PC-9 (cell line): Measurements from ENCODE around the gene PAPOLA. TPM values are rescaled to one million over a fixed set of nuclear protein-coding genes. Genes with fewer than 3 reads are reported as not detected.

Source experiments
- BruUV-seq: library from RNA; stranded (reverse); fragments of 400-500 nt; replicated peaks from 2 replicates; lab custom pipeline; 2021; lab: Mats Ljungman, UMichigan
- CTCF ChIA-PET: fragments of 300-600 bp; sonication (Branson Sonifier 250); formaldehyde crosslinking; loops from one replicate; lab custom pipeline; 2022; ENCODE audit warnings: antibody characterized with exemption; lab: Charles Lee
- POLR2A ChIA-PET: fragments of 300-600 bp; sonication (Branson Sonifier 250); formaldehyde crosslinking; loops from one replicate; lab custom pipeline; 2022; ENCODE audit warnings: antibody characterized with exemption; ENCODE audit not compliant: unreplicated experiment; lab: Charles Lee
- DNase-seq, 2 experiments: peaks; one replicate each; pipeline versions ENCODE4 v3.0.0 to v3.0.0-alpha.2; 2015 to 2022; ENCODE audit warnings: mixed read lengths in 1 of 2
- H2AFZ ChIP-seq: fragments of 200-600 bp; sonication (generic); 2 replicates; pipeline ENCODE4 v1.8.1; 2017; ENCODE audit warnings: antibody characterized with exemption
- H3F3A ChIP-seq: fragments of 200-600 bp; sonication (generic); 2 replicates; pipeline ENCODE4 v1.8.1; 2017; ENCODE audit warnings: antibody characterized with exemption, mild to moderate bottlenecking, low read depth; ENCODE audit not compliant: insufficient read depth
- H3K27ac ChIP-seq: fragments of 200-600 bp; sonication (generic); 2 replicates; pipeline ENCODE4 v1.6.1; 2016; ENCODE audit warnings: mixed run types
- H3K27me3 ChIP-seq: fragments of 200-600 bp; sonication (generic); 2 replicates; pipeline ENCODE4 v1.6.1; 2016; ENCODE audit warnings: low read depth, mixed run types; ENCODE audit not compliant: insufficient read depth
- H3K36me3 ChIP-seq: fragments of 200-600 bp; sonication (generic); 2 replicates; pipeline ENCODE4 v1.6.1; 2016; ENCODE audit warnings: low read depth, mixed run types
- H3K4me1 ChIP-seq: fragments of 200-600 bp; sonication (generic); replicated peaks from 2 replicates; pipeline ENCODE4 v1.6.1; 2016; ENCODE audit warnings: mixed run types; ENCODE audit not compliant: insufficient read depth
- H3K4me2 ChIP-seq: fragments of 200-600 bp; sonication (generic); 2 replicates; pipeline ENCODE4 v1.6.1; 2017; ENCODE audit warnings: mixed run types
- H3K4me3 ChIP-seq: fragments of 200-600 bp; sonication (generic); 2 replicates; pipeline ENCODE4 v1.6.1; 2016; ENCODE audit warnings: mixed run types
- H3K79me2 ChIP-seq: fragments of 200-600 bp; sonication (generic); 2 replicates; pipeline ENCODE4 v1.6.1; 2017; ENCODE audit warnings: low read depth, mixed run types
- H3K9me2 ChIP-seq: fragments of 200-600 bp; sonication (generic); 2 replicates; pipeline ENCODE4 v1.8.1; 2017; ENCODE audit warnings: mild to moderate bottlenecking; ENCODE audit not compliant: insufficient read depth
- H3K9me3 ChIP-seq: fragments of 200-600 bp; sonication (generic); 2 replicates; pipeline ENCODE4 v1.8.1; 2016; ENCODE audit warnings: low read depth; ENCODE audit not compliant: insufficient read depth
- H4K20me1 ChIP-seq: fragments of 200-600 bp; sonication (generic); 2 replicates; pipeline ENCODE4 v1.8.1; 2017; ENCODE audit not compliant: insufficient read depth
- CTCF ChIP-seq: fragments of 200-600 bp; sonication (generic); conservative IDR thresholded peaks from 2 replicates; pipeline ENCODE4 v1.6.1; 2017; ENCODE audit warnings: mixed run types, antibody characterized with exemption, mild to moderate bottlenecking, moderate library complexity
- EZH2 ChIP-seq: fragments of 200-600 bp; sonication (generic); IDR thresholded peaks from 2 replicates; pipeline ENCODE4 v1.8.0; 2017; ENCODE audit warnings: antibody characterized with exemption, low read depth
- intact Hi-C: fragments of 100-400 bp; cut with micrococcal nuclease; formaldehyde crosslinking; loops from one replicate; pipeline ENCODE4 v1.10.0; 2022; ENCODE audit not compliant: unreplicated experiment
- total RNA-seq: library from RNA; stranded (reverse); gene quantifications from 2 replicates; pipeline ENCODE4 v1.2.3, GENCODE V29; 2021

PAPOLA gene
- total RNA-seq, 1 experiment from 2014 or later: 68.4 TPM

GRCh38 chr14:96484399-96484798, 17.8 kb upstream of the PAPOLA start:
- ChIA-PET CTCF (no interaction called here), POLR2A (no interaction called here)
- H3K79me2 ChIP-seq: no peaks in the 10 kb centered on the region

GRCh38 chr14:96486705-96487104, 15.5 kb upstream of the PAPOLA start:
- DNase-seq: no peak
- H2AFZ ChIP-seq: no peak overlapping the region
- intact Hi-C loops: no loop called here
- H3K79me2 ChIP-seq: no peaks in the 10 kb centered on the region
- no peaks in the 10 kb centered on the region for H3F3A ChIP-seq
- no TSS peak for BruUV-seq
- no peaks in the 10 kb centered on the region for H3K9me3 ChIP-seq
- no peaks in the 10 kb centered on the region for H4K20me1 ChIP-seq
- no peak overlapping the region for H3K4me2 ChIP-seq
- ChIA-PET POLR2A (no interaction called here), CTCF (no interaction called here)
- H3K4me1 ChIP-seq: no peaks in the 10 kb centered on the region
- no peaks in the 10 kb centered on the region for H3K9me2 ChIP-seq
- H3K27me3 ChIP-seq: no peaks in the 10 kb centered on the region
- H3K4me3 ChIP-seq: no peak overlapping the region
- TF ChIP-seq CTCF: no peak
- no peak for TF ChIP-seq EZH2
- no peaks in the 10 kb centered on the region for H3K36me3 ChIP-seq
- no peak overlapping the region for H3K27ac ChIP-seq

More at GRCh38 chr14:96484399-96484798, 17.8 kb upstream of the PAPOLA start:
- BruUV-seq: no TSS peak
- TF ChIP-seq EZH2: no peak
- TF ChIP-seq CTCF: no peak
- H4K20me1 ChIP-seq: no peaks in the 10 kb centered on the region
- no peaks in the 10 kb centered on the region for H3K4me1 ChIP-seq
- no peaks in the 10 kb centered on the region for H3K27me3 ChIP-seq
- no peak overlapping the region for H3K4me3 ChIP-seq
- no peak overlapping the region for H2AFZ ChIP-seq
- no peaks in the 10 kb centered on the region for H3K9me2 ChIP-seq
- no peak for DNase-seq
- no peak overlapping the region for H3K4me2 ChIP-seq
- H3K9me3 ChIP-seq: no peaks in the 10 kb centered on the region
- H3F3A ChIP-seq: no peaks in the 10 kb centered on the region
- H3K36me3 ChIP-seq: no peaks in the 10 kb centered on the region
- intact Hi-C loops: no loop called here
- H3K27ac ChIP-seq: no peak overlapping the region

- Histone ChIP-seq H3K9me3 (no peaks in the 10 kb centered on the region), H3K9me2 (no peaks in the 10 kb centered on the region), H4K20me1 (no peaks in the 10 kb centered on the region), H3K79me2 (no peaks in the 10 kb centered on the region), H3K4me1 (no peaks in the 10 kb centered on the region), H3K4me2 (no peak overlapping the region), H3K36me3 (no peaks in the 10 kb centered on the region), H3K27ac (no peak overlapping the region), H3K4me3 (no peak overlapping the region), H3K27me3 (no peaks in the 10 kb centered on the region), H3F3A (no peaks in the 10 kb centered on the region), H2AFZ (no peak overlapping the region)
- no peak for TF ChIP-seq CTCF
- no peak for TF ChIP-seq EZH2
- intact Hi-C loops: no loop called here
- POLR2A ChIA-PET: no interaction called here
- DNase-seq: no peak
- CTCF ChIA-PET: no interaction called here
- no TSS peak for BruUV-seq
These were observed 12.9 kb upstream of the PAPOLA start for GRCh38 chr14:96489327-96489726.
